HL-60 (cell line): ENCODE results near the gene EDEM1. TPM values are rescaled to one million over a fixed set of nuclear protein-coding genes. Genes with fewer than 3 reads are reported as not detected.

ENCODE experiments used
- DNase-seq, 2 experiments: peaks; one replicate each; pipeline ENCODE4 v3.0.0-alpha.2; 2010 to 2020; ENCODE audit warnings: low read depth in 1 of 2, low spot score in 1 of 2
- H3K27ac ChIP-seq: fragments of 250-450 bp; sonication (Bioruptor Pico); replicated peaks from 2 replicates; pipeline ENCODE4 v1.5.1; 2020; ENCODE audit warnings: mild to moderate bottlenecking, moderate library complexity
- H3K27me3 ChIP-seq: fragments of 250-450 bp; sonication (Bioruptor Pico); 2 replicates; pipeline ENCODE4 v1.5.1; 2021; ENCODE audit warnings: mild to moderate bottlenecking, moderate library complexity; ENCODE audit not compliant: insufficient read depth, poor library complexity, severe bottlenecking
- H3K4me3 ChIP-seq: replicated peaks from 2 replicates; pipeline ENCODE4 v1.5.1; 2011; ENCODE audit warnings: mild to moderate bottlenecking, control low read depth, low read length; ENCODE audit not compliant: insufficient read depth
- CTCF ChIP-seq: IDR thresholded peaks from one replicate; pipeline ENCODE4 v1.5.1; 2011; ENCODE audit warnings: low read length, control low read depth, inconsistent platforms; ENCODE audit not compliant: insufficient read depth
- GABPA ChIP-seq: IDR thresholded peaks from 2 replicates; pipeline ENCODE4 v1.6.1; 2012; ENCODE audit warnings: low read depth
- POLR2AphosphoS5 ChIP-seq: IDR thresholded peaks from 2 replicates; pipeline ENCODE4 v1.6.1; 2012; ENCODE audit warnings: low read depth
- REST ChIP-seq: IDR thresholded peaks from 2 replicates; pipeline ENCODE4 v1.6.1; 2012; ENCODE audit warnings: low read depth; ENCODE audit not compliant: insufficient replicate concordance
- SPI1 ChIP-seq: IDR thresholded peaks from 2 replicates; pipeline ENCODE4 v1.6.1; 2012; ENCODE audit warnings: low read depth, mild to moderate bottlenecking, borderline replicate concordance
- microRNA-seq: library from miRNA; unstranded; fragments of <30 nt; microRNA quantifications from one replicate; pipeline ENCODE4, GENCODE V29; 2018

EDEM1 gene

DNA sequence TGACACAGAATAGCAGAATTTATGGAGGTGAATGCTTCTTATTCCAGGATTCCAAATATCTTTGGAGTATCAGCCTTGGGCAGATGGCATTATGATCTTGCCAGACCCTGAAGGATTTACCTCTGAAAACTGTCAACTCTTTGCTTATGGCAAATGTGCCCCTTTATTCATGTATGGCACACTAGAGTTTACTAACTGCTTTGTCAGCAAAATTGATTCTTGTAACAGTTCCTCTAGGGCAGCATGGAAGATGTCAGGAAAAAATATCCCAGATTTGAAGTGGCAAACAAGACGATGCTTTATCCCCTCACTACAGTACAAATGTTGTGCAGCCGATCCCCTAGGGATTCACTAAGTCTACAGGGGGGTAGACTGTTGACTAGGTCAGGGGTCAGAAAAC lies 79.7 kb downstream of the EDEM1 start:
- Histone ChIP-seq H3K4me3 (no peak overlapping the region), H3K27ac (no peak overlapping the region), H3K27me3 (no peaks in the 10 kb centered on the region)
- TF ChIP-seq CTCF (no peak), GABPA (no peak), SPI1 (no peak), POLR2AphosphoS5 (no peak), REST (no peak)
- DNase-seq: no peak

- no peak for DNase-seq
- TF ChIP-seq POLR2AphosphoS5 (no peak), CTCF (no peak), SPI1 (no peak), REST (no peak), GABPA (no peak)
- no peak overlapping the region for H3K4me3 ChIP-seq
- no peak overlapping the region for H3K27ac ChIP-seq
- no peaks in the 10 kb centered on the region for H3K27me3 ChIP-seq
These were observed 80.4 kb downstream of the EDEM1 start for GRCh38 chr3:5267889-5268288.

Small RNA genes within 50 kb of the gene (microRNA-seq; reads per million reads assigned to microRNA genes)
- gene MIR4790: not detected
